GM08714 (cell line): ENCODE results near the gene GGPS1.
"Not testable (repeated sequence)": the region's sequence is repeated elsewhere in the genome, so short reads cannot be mapped to it uniquely, and the experiment has no call there.

Experiments
- H3K4me3 ChIP-seq: fragments of 200-500 bp; sonication (Bioruptor generic); 2 replicates; pipeline ENCODE4 v1.5.1; 2014; ENCODE audit warnings: mild to moderate bottlenecking, low read length, inconsistent platforms
- ZNF274 ChIP-seq: IDR thresholded peaks from 2 replicates; pipeline ENCODE4 v1.6.1; 2012; ENCODE audit warnings: mild to moderate bottlenecking, low read depth, low read length

The GGPS1 gene

DNA sequence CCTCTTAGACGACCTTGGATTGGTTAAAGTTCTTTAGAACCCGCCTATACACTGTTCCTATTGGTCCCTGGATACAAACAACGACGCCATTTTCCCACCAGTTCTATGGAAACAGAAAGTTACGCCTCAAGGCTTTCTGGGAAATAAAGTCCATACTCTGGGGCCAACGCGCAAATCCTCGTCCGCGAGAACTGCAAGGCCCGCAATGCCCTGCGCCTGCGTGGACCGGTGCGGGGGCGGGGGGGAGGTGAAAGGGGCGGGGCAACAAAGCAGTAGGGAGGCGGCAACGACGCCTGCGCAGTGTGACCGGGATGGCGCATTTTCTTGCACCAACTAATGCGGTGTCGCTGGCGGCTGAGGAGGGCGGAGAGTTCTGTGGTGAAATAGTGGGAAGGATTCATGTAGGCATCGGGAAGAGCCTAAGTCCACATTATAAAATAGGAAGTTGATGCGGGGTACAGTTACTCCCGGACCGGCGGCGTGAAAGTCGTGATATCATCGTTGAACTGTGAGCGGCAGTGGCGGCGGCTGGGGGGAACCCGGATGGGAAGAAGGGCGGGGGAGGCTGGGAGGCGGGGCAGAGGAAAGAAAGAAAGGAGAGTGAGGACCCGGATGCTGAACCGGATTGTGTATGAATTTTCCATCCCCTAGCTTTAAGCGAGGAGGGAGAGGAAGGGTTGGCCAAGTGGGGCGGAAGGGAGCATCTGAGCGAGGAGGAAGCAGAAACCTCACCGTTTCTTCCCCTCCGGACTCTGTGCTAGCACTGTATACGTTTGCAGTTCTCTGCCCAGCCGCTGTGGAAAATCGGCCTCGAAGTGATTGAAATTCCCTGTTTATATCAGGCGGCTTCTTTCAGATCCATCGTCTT lies at the start of gene GGPS1:
TSS of gene GGPS1 (plus strand) at position 300 of the 868 bp plus-strand sequence. CDS start 6,695 bp downstream, outside the sequence.
- TF ChIP-seq ZNF274 = no peak
- peak within 1 kb of the TSS; percentile 95 for H3K4me3 ChIP-seq

DNA sequence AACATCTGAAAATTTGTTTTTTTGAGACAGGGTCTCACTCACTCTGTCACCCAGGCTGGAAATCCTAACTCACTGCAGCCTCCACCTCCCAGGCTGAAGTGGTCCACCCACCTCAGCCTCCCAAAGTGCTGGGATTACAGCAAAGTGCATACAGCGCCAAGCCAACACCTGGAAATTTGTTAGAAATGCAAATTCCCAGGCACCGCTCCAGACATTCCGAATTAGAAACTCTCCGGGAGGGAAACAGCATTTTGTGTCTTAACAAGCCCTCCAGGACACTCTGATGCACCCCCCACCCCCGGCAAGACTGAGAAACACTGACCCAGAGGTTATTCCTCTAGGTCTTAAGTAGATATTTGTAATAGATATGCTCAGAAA lies 49.5 kb upstream of the GGPS1 start:
- TF ChIP-seq ZNF274 = no peak
- no peak overlapping the region for H3K4me3 ChIP-seq

DNA sequence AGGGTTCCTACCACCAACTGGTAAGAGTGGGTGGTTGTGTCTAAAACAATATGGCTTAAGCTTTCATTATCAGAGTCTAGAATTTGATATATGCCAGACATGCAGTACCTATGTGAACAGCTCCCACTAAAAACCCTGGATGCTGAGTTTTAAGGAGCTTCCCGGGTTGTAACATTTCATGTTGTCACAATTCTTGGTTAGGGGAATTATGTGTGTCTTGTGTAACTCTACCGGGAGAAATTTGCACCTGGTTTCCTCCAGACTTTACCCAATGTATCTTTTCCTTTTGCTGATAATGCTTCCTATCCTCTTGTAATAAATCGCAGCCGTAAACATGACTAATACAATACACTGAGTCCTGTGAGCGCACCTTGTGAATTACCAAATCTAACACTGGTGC lies 48.7 kb upstream of the GGPS1 start:
- no peak overlapping the region for H3K4me3 ChIP-seq
- TF ChIP-seq ZNF274 = no peak

DNA sequence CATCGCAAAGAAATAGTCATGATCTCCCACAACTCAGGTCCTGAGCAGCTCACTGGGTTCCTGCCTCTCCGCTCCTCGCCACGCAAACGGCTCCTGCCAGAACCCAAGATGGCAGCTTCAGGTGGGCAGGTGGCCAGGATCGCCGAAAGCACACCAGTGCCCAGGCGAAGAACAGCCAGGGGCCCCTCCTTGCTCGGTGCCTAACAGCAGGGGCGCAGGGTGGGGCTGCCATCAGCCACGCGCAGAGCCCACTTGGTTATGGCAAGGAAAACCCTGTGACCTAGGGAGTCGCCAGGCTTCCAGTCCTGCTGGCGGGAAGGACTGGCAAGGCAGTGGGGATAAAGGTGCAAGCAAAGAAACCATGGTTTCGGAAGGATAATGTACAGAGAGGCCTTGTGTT lies 47.9 kb upstream of the GGPS1 start:
- H3K4me3 ChIP-seq = no peak overlapping the region
- no peak for TF ChIP-seq ZNF274

DNA sequence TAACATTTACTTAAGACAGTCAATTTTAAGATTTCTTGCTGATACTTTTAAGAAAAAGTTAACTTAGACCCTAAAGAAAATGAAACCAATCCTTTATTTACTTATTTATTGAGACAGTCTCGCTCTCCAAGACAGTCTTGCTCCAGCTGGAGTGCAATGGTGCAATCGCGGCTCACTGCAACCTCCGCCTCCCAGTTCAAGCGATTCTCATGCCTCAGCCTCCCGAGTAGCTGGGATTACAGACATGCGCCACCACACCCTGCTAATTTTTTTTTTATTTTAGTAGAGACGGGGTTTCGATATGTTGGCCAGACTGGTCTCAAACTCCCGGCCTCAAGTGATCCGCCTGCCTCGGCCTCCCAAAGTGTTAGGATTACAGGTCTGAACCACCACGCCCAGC lies 44.7 kb upstream of the GGPS1 start:
- not testable (repeated sequence) for H3K4me3 ChIP-seq

DNA sequence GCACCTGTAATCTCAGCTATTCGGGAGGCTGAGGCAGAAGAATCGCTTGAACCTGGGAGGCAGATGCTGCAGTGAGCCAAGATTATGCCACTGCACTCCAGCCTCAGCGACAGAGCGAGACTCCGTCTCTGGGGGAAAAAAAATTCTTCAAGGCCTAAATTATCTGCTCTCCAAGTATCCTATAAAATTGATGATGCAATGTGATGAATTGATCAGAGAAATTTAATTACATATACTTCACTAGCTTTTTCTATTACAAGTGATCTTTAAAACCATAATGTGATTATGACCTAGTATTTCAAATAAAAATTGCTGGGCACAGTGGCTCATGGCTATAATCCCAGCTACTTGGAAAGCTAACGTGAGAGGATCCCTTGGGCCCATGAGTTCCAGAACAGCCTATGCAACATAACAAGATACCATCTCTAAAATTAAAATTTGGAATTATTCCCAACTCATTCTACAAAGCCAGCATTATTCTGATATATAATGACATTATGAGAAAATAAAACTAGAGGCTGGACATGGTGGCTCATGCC lies 44.1 kb upstream of the GGPS1 start:
- TF ChIP-seq ZNF274 = no peak
- H3K4me3 ChIP-seq = no peak overlapping the region

DNA sequence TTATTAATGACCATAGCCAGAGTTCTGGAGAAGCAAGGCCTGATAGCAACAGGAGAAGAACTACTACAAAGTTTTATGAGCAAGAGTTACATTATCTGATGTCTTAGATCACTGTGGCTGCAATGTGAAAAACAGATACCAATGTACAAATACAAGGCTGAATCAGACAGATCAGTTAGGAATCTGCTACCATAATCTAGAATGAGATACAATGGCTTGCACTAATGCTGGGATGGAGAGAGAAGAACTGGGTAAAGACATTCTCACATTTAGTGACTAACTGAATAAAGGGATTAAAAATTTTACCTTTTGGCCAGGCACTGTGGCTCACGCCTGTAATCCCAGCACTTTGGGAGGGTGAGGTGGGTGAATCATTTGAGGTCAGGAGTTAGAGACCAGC lies 41.7 kb upstream of the GGPS1 start:
- no peak for TF ChIP-seq ZNF274

DNA sequence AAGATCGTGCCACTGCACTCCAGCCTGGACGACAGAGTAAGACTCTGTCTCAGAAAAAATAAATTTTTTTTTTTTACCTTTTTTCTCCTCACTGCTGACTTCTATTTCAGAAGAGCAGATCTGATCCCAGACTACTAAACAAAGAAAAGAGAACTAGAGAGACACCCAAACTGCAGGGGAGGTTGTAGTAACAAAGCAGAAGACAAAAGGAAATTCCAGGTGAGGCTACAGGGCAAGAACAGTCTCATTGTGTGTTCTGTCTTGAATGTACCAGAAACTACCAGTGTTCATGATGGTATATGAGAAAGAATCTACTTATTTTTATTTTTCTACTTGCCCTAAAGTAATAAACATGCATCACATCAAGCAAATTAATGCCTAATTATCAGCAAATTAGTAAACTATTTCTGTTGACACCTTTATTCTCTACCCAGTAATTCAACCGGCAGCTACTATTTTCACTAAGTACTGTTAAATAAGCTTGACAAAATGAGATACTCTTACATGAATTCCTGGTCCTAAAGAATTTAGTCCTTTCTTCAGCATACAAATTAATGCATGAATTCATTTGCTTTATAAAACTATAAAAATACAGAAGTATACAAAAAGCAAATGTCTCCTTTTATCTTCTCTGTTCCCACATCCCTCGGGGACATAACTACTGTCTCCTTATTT lies 41.0 kb upstream of the GGPS1 start:
- TF ChIP-seq ZNF274 = no peak
- no peak overlapping the region for H3K4me3 ChIP-seq

More for the DNA sequence above, 41.7 kb upstream of the GGPS1 start:
- H3K4me3 ChIP-seq = no peak overlapping the region

DNA sequence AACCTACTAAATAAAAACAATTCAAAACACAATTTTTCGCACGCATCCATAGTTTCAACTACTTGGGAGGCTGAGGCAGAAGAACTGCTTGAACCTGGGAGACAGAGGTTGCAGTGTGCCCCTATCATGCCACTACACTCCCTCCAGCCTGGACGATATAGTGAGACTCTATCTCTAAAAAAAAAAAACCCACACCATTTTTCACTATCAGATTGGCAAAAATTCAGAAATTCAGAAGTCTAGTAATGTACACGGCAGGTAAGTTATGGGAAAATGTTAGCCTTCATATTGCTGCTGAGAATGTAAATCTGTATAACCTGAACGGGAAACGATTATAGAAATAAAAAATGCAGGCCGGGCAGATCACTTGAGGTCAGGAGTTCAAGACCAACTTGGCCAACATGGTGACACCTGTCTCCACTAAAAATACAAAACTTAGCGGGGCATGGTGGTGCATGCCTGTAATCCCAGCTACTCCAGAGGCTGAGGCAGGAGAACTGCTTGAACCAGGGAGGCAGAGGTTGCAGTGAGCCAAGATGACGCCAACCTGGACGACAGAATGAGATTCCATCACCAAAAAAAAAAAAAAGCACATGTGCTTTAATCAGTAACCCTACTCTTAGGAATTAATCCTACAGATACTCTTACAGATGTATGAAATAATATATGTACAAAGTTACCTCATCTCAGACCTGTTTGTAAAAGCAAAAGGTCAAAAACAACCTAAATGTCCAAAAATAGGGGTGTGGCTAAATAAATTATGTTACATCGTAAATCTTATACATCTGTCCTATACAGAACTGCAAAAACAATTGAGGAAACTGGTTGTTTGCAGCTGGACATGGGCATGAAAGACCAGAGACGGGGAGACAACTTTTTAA lies 38.3 kb upstream of the GGPS1 start:
- TF ChIP-seq ZNF274 = no peak
- H3K4me3 ChIP-seq = no peak overlapping the region

DNA sequence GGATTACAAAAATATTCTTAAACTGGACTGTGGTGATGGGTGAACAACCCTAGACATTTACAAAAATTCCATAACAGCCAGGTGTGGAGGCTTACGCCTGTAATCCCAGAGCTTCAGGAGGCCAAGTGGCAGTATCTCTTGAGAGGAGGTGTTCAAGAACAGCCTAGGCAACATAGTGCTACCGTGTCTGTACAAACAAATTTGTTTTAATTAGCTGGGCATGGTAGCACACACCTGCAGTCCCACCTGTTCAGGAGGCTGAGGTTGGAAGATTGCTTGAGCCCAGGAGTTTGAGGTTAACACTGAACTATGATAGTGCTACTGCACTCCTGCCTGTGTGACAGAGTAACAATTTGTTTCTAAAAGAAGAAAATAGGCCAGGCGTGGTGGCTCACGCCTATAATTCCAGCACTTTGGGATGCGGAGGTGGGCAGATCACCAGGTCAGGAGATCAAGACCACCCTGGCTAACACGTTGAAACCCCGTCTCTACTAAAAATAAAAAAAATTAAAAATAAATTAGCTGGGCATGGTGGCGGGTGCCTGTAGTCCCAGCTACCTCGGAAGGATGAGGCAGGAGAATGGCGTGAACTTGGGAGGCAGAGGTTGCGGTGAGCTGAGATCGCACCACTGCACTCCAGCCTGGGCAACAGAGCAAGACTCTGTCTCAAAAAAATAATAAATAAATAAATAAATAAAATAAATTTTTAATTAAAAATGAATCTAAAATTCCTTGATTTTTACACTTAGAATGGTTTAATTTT lies 37.4 kb upstream of the GGPS1 start:
- no peak for TF ChIP-seq ZNF274
- H3K4me3 ChIP-seq = no peak overlapping the region

DNA sequence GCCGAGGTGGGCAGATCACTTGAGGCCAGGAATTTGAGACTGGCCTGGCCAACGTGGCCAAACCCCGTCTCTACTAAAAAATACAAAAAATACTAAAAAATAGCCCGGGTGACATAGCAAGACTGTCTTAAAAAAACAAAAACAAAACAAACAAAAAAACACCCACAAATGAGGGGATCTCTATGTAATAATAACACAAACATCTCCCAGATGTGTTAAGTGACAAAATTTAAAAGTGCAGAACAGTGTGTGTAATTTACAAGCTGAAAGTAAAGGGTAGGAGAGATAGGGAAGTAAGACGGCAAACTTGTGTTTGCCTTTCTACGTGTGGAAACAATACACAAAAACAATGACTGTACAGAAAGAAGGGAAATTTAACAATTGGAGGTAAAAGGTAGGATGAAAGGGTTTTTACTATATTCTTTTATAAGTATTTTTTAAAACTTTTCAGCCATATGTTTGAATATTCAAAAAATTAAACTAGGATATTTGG lies 36.7 kb upstream of the GGPS1 start:
- no peak overlapping the region for H3K4me3 ChIP-seq
- no peak for TF ChIP-seq ZNF274

DNA sequence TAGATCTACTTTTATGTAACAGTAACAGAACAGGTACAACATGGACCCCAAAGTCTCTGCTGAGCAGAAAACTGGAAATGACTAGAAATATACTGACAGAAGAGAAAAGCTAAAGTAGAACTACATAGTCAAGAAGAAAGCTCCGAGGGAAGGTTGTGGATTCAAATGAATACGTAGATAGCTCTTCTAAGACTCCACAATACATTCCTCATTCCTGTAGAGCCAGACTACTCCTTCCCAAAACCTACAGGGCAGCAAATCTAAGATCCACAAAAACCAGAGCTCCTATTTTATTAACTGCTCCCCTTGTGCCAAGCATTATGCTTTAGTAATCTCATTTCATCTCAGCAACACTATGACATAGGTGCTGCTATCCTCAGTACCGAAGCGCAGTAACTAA lies 35.6 kb upstream of the GGPS1 start:
- TF ChIP-seq ZNF274 = no peak
- no peak overlapping the region for H3K4me3 ChIP-seq

DNA sequence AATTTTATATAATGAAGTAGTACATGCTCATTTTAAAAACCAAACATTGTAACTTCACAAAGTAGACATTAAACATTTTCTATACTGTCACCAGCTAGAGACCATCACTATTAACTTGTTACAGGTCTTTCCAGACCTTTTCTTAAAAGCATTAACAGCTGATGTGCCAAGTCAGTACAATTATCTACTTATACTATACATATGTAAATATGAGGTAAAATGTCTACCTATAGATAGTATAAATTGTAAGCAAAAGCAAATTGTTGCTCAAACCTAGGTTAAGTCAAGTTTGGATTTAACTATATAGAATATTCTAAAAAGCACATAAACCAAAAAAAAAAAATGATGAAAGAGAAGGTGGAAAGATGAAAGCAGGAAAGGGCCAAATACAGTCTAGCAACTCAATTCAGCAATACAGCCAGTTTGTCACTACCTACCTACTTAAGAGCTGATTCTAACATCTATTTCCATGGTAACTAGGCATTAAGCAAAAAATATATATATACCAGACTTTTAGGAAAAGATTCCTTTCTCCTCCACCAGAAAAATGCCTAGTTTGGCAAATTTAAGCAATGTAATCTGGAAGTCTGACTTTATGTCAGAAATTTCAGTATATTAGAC lies 34.9 kb upstream of the GGPS1 start:
- no peak overlapping the region for H3K4me3 ChIP-seq
- TF ChIP-seq ZNF274 = no peak
